ENCODE measurements around the gene HSPA4.

GRCh38 chr5:133111299-133111698, 59.5 kb downstream of the HSPA4 start:
- TF ChIP-seq GATA2 (IDR thresholded peaks at IDR 0.05; ENCODE audit: low read depth, low read length) = no peak
- TF ChIP-seq GATA3 (IDR thresholded peaks at IDR 0.05; ENCODE audit: low read depth, low read length) = no peak
